Neural crest cell (in vitro differentiated cells): ENCODE results near the gene CWC22. TPM values are rescaled to one million over a fixed set of nuclear protein-coding genes. Genes with fewer than 3 reads are reported as not detected.

ENCODE experiments used
- DNase-seq: peaks from one replicate; pipeline ENCODE4 v3.0.0; 2021; ENCODE audit warnings: low read depth, mixed read lengths, low spot score
- H3K27ac Mint-ChIP-seq: one replicate; pipeline ENCODE4 v1.8.0; 2021; ENCODE audit warnings: mild to moderate bottlenecking, mixed read lengths; ENCODE audit not compliant: unreplicated experiment
- H3K27me3 Mint-ChIP-seq: 2 replicates; pipeline ENCODE4 v1.8.0; 2021; ENCODE audit warnings: low read depth, mild to moderate bottlenecking, mixed read lengths
- H3K36me3 Mint-ChIP-seq: 2 replicates; pipeline ENCODE4 v1.8.0; 2021; ENCODE audit warnings: low read depth, mild to moderate bottlenecking, mixed read lengths
- H3K4me1 Mint-ChIP-seq: 2 replicates; pipeline ENCODE4 v1.8.0; 2021; ENCODE audit warnings: mixed read lengths
- H3K4me3 Mint-ChIP-seq: one replicate; pipeline ENCODE4 v1.8.0; 2021; ENCODE audit warnings: mild to moderate bottlenecking, mixed read lengths
- H3K9me3 Mint-ChIP-seq: 2 replicates; pipeline ENCODE4 v1.8.0; 2021; ENCODE audit warnings: mixed read lengths
- total RNA-seq: library from RNA; stranded (reverse); gene quantifications from 2 replicates; pipeline ENCODE4 v1.2.1, GENCODE V29; 2021
- TF ChIP-seq, protein P1 (sequence below): fragments of 200-600 bp; sonication (generic); conservative IDR thresholded peaks from 2 replicates; pipeline ENCODE4 v1.5.0; 2021; ENCODE audit warnings: antibody characterized with exemption, mild to moderate bottlenecking

Gene CWC22
- total RNA-seq, 1 donor from 2014 or later = 25.8 TPM

DNA sequence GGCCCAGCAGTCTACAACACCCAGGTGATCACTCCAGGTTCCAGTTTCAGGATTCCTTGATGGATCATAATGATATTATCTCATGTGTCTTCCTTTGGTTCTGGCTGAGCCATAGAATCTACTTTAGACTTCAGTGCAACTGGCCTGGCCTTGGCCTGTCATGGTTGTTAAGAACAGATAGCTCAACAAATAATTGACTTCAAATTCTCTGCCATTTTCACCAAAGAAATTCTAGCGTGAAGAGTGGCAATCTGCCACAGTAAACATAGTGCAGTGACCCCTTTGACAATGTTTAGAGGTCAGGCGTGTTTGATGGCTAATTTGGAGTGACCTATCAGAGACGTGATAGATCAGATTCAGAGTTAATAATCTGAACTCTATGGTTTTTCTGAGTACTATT lies 95.5 kb downstream of the CWC22 start:
- TF ChIP-seq, protein P1, sequence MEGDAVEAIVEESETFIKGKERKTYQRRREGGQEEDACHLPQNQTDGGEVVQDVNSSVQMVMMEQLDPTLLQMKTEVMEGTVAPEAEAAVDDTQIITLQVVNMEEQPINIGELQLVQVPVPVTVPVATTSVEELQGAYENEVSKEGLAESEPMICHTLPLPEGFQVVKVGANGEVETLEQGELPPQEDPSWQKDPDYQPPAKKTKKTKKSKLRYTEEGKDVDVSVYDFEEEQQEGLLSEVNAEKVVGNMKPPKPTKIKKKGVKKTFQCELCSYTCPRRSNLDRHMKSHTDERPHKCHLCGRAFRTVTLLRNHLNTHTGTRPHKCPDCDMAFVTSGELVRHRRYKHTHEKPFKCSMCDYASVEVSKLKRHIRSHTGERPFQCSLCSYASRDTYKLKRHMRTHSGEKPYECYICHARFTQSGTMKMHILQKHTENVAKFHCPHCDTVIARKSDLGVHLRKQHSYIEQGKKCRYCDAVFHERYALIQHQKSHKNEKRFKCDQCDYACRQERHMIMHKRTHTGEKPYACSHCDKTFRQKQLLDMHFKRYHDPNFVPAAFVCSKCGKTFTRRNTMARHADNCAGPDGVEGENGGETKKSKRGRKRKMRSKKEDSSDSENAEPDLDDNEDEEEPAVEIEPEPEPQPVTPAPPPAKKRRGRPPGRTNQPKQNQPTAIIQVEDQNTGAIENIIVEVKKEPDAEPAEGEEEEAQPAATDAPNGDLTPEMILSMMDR = no peak
- DNase-seq = no peak
- Mint-ChIP-seq H3K27ac (no peak overlapping the region), H3K36me3 (no peaks in the 10 kb centered on the region), H3K9me3 (no peaks in the 10 kb centered on the region), H3K27me3 (no peaks in the 10 kb centered on the region), H3K4me1 (peaks cover 17% of the 10 kb centered on the region), H3K4me3 (no peak overlapping the region)

DNA sequence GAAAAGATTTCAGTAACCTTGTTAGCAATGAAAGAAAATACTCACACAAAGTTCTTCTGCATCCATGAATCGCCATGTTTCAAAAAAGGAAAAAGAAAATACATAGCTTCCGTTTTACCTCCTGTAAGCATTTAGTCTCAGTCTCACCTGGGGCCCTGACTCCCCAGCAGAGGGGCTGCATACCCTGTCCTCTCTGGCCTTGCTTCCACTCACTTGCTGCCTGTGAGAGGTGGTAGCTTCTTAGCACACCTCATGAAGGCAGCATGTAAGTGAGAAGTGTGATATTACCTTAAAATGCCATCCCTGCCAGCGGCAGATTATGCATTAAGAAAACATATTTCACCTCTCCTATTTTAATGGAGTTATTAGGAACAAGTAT lies 96.4 kb downstream of the CWC22 start:
- no peak overlapping the region for H3K27ac Mint-ChIP-seq
- DNase-seq = no peak
- H3K4me3 Mint-ChIP-seq = no peak overlapping the region
- peaks cover 17% of the 10 kb centered on the region for H3K4me1 Mint-ChIP-seq
- H3K9me3 Mint-ChIP-seq = no peaks in the 10 kb centered on the region
- H3K36me3 Mint-ChIP-seq = no peaks in the 10 kb centered on the region
- H3K27me3 Mint-ChIP-seq = no peaks in the 10 kb centered on the region
- TF ChIP-seq, protein P1 = no peak

DNA sequence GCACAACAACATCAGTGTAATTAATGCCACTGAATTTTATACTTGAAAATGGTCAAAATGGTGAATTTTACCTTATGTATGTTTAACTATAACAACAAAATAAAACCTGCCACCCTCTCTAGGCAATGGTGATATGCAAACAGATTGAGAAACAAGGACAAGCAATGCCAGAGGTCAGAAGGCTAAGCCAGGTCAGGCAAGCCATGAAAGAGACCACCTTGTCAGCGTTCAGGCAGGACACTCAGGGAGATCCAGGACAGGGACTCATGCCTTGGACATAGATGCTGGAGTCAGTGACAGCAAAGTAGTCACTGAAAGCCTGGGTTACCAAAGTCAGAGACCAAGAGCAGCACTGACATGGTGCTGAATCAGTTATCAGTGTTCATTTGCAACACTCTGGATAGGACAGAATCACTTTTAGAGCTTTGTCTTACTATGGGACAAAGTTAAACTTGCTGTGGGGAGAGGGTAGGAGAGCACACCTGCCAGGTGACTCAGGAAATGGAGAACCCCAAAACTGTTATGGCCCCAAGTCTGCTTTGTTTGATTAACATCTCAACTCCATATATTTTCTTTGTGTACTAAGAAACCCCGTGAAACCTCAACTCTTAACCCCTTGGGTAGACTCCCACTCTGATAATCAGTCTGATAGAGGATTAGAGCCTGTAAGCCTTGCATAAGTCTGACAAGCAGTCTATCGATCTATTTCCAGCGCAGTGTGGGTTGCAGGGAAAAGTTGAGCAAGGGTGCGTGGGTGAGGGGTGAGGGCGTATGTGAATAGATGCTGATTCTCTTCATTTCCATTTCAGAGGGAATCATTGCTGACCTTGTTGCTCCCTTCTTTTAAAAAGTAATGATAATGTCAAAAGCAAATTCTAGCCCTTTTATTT lies 97.0 kb downstream of the CWC22 start:
- Mint-ChIP-seq H3K9me3 (no peaks in the 10 kb centered on the region), H3K4me1 (peaks cover 17% of the 10 kb centered on the region), H3K27me3 (no peaks in the 10 kb centered on the region), H3K27ac (no peak overlapping the region), H3K4me3 (no peak overlapping the region), H3K36me3 (no peaks in the 10 kb centered on the region)
- TF ChIP-seq, protein P1 = no peak
- no peak for DNase-seq

DNA sequence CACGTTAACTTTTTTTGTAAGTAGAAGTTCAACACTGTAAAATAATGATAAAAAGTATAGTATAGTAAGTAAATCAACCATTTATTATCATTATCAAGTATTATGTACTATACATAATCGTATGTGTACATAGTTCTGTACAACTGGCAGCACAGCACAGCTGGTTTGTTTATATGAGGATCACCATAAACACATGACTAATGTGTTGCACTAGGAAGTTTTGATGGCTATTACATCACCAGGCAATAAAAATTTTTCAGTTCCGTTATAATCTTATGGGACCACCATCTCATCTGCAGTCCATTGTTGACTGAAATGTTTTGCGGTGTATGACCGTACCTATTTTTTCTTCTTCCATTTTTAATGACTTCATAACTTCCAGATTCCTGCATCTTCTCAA lies 106.4 kb downstream of the CWC22 start:
- no peak for DNase-seq
- H3K27me3 Mint-ChIP-seq = no peaks in the 10 kb centered on the region
- TF ChIP-seq, protein P1 = no peak
- H3K9me3 Mint-ChIP-seq = peaks cover 13% of the 10 kb centered on the region
- no peak overlapping the region for H3K4me3 Mint-ChIP-seq
- H3K36me3 Mint-ChIP-seq = peaks cover 2% of the 10 kb centered on the region
- H3K27ac Mint-ChIP-seq = no peak overlapping the region
- H3K4me1 Mint-ChIP-seq = no peaks in the 10 kb centered on the region

DNA sequence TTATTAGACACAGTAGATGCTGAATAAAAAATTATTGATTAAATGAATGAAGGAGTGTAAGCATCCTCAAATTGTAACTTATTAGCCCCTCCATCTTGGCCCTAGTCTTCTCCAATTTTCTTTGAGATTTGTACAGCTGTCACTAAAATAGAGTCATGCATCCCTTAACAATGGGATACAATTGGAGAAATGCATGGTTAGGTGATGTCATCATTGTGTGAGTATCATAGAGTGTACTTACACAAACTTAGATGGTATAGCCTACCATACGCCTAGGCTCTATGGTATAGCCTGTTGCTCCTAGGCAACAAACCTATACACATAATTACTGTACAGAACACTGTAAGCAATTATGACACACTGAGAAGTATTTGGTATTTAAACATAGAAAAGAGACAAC lies 107.4 kb downstream of the CWC22 start:
- H3K36me3 Mint-ChIP-seq = peaks cover 2% of the 10 kb centered on the region
- no peaks in the 10 kb centered on the region for H3K27me3 Mint-ChIP-seq
- no peak overlapping the region for H3K4me3 Mint-ChIP-seq
- H3K27ac Mint-ChIP-seq = no peak overlapping the region
- peaks cover 13% of the 10 kb centered on the region for H3K9me3 Mint-ChIP-seq
- no peak for DNase-seq
- H3K4me1 Mint-ChIP-seq = no peaks in the 10 kb centered on the region
- TF ChIP-seq, protein P1 = no peak
